HUES48 (cell line): ENCODE data around the gene GTPBP1.

Experiments used
- H3K27ac ChIP-seq: one replicate; pipeline ENCODE4 v1.7.0; 2013; ENCODE audit warnings: low read depth, low read length, inconsistent platforms
- H3K27me3 ChIP-seq: 2 replicates; pipeline ENCODE4 v1.6.1; 2013; ENCODE audit warnings: mild to moderate bottlenecking, low read length; ENCODE audit not compliant: control insufficient read depth, insufficient read depth
- H3K36me3 ChIP-seq: 2 replicates; pipeline ENCODE4 v1.6.1; 2013; ENCODE audit warnings: low read length; ENCODE audit not compliant: control insufficient read depth, insufficient read depth
- H3K4me1 ChIP-seq: 2 replicates; pipeline ENCODE4 v1.6.1; 2013; ENCODE audit warnings: mild to moderate bottlenecking, low read length; ENCODE audit not compliant: control insufficient read depth, insufficient read depth
- H3K4me3 ChIP-seq: 2 replicates; pipeline ENCODE4 v1.5.1; 2013; ENCODE audit warnings: mild to moderate bottlenecking, low read depth, low read length
- H3K9ac ChIP-seq: 2 replicates; pipeline ENCODE4 v1.6.1; 2013; ENCODE audit warnings: mild to moderate bottlenecking, low read depth, low read length, moderate library complexity
- H3K9me3 ChIP-seq: 2 replicates; pipeline ENCODE4 v1.6.1; 2013; ENCODE audit warnings: low read length; ENCODE audit not compliant: control insufficient read depth, insufficient read depth

The GTPBP1 gene

DNA sequence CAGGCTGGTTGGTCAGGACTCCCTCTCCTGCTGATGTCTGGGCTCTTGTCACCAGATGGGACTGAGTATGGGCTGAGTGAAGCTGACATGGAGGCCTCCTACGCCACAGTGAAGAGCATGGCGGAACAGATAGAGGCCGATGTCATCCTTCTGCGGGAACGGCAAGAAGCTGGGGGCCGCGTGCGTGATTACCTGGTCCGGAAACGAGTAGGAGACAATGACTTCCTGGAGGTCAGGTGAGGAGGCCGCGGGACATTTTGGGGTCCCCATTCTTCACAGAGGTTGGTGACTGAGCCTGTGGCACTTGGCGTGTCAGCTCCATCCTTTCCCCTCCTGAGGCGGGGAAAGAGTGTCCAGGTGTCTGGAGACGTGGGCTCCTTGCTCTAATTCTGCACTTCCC lies 10.1 kb downstream of the GTPBP1 start:
- H3K36me3 ChIP-seq: peaks cover 55% of the 10 kb centered on the region
- peaks cover 14% of the 10 kb centered on the region for H3K4me1 ChIP-seq
- no peak overlapping the region for H3K27ac ChIP-seq

DNA sequence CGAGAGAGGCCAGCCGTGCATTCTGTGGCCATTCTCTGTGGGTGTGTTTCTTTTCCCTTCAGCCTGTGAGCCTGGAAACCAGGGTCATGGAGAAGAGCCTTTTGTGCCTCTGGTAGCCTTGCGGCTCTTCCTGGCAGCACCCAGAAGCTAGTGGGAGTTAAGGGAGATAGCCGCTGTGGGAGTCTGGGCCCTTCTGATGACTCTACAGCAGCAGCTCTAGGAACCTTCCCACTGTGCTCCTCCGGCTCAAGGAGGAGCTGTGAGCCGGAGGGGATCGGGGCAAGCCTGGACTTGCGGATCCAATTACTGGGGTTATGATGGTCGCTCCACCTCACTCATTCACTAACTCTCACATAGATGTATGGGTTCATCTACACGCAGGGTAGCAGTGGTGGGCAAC lies 10.5 kb downstream of the GTPBP1 start:
- Histone ChIP-seq H3K4me1 (peaks cover 14% of the 10 kb centered on the region), H3K4me3 (no peak overlapping the region), H3K36me3 (peaks cover 58% of the 10 kb centered on the region), H3K9ac (no peak overlapping the region), H3K27me3 (no peaks in the 10 kb centered on the region), H3K27ac (no peak overlapping the region), H3K9me3 (no peaks in the 10 kb centered on the region)

More for the DNA sequence above, 10.1 kb downstream of the GTPBP1 start:
- H3K27me3 ChIP-seq: no peaks in the 10 kb centered on the region
- H3K4me3 ChIP-seq: no peak overlapping the region
- no peaks in the 10 kb centered on the region for H3K9me3 ChIP-seq
- H3K9ac ChIP-seq: no peak overlapping the region

DNA sequence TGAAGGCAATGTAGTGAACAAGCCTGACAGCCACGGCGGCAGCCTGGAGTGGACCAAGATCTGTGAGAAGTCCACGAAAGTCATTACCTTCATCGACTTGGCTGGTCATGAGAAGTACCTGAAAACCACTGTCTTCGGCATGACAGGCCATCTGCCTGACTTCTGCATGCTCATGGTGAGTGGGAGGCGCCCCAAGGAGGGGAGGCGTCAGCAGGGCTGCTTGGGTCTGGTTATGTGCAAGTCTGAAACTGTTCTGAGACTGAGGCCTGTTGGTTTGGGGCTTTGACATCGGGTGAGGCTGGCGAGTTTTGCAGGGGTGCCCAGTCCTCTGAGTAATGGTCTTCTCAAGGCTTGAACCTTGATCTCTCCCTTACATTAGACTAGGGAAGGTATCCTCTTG lies 11.1 kb downstream of the GTPBP1 start:
- Histone ChIP-seq H3K36me3 (peaks cover 64% of the 10 kb centered on the region), H3K9ac (no peak overlapping the region), H3K4me3 (no peak overlapping the region), H3K4me1 (peaks cover 14% of the 10 kb centered on the region), H3K9me3 (no peaks in the 10 kb centered on the region), H3K27ac (no peak overlapping the region), H3K27me3 (no peaks in the 10 kb centered on the region)

DNA sequence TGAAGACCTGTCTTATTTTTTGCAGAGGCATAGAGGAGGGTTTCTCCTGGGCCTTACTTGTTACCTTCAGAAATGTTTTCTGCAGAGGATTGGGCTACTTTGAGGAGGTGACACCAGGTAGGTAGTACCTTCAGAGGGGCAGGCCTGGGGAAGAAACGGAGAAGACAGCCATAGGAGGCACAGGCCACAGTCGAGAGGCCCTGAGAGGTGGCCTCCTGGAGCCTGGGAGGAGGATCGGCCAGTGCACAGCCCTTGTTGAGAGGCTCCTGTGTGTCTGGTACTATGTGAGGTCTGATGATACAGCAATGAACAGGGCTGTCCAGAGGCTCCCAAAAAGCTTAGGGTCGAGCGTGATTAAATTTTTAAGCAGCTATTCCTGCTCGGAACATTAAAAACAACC lies 11.5 kb downstream of the GTPBP1 start:
- no peak overlapping the region for H3K4me3 ChIP-seq
- peaks cover 68% of the 10 kb centered on the region for H3K36me3 ChIP-seq
- no peak overlapping the region for H3K27ac ChIP-seq
- no peaks in the 10 kb centered on the region for H3K9me3 ChIP-seq
- H3K4me1 ChIP-seq: peaks cover 11% of the 10 kb centered on the region
- no peaks in the 10 kb centered on the region for H3K27me3 ChIP-seq
- H3K9ac ChIP-seq: no peak overlapping the region

DNA sequence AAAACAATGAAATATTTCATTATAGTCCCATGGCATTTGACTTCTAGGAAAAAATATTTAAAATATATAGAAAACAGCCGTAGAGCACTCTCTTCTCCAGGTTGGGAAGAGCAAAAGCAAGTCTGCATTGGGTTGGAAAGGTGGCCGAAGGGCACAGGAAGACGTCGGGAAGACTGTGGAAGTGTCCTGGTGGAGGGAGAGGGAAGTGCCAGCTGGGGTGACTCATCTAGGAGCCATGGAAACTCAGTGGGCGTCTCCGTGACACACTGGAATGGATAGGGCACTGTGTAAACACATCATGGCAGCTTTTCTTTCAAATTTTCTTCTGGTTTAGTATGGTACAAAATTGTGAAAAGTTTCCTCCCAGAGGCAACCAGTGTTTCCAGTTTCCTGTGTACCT lies 12.7 kb downstream of the GTPBP1 start:
- Histone ChIP-seq H3K4me3 (no peak overlapping the region), H3K4me1 (peaks cover 2% of the 10 kb centered on the region), H3K36me3 (peaks cover 79% of the 10 kb centered on the region), H3K9ac (no peak overlapping the region), H3K27me3 (no peaks in the 10 kb centered on the region), H3K27ac (no peak overlapping the region), H3K9me3 (no peaks in the 10 kb centered on the region)

DNA sequence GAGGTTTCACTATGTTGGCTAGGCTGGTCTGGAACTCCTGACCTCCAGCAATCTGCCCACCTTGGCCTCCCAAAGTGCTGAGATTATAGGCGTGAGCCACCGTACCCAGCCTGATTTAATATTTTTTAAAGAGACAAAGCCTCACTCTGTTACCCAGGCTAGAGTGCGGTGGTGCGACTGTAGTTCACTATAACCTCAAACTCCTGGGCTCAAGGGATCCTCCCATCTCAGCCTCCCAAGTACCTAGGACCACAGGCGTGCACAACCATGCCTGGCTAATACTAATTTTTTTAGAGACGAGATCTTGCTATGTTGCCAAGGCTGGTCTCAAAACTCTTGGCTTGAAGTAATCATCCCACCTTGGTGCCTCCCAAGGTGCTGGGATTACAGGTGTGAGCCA lies 13.5 kb downstream of the GTPBP1 start:
- Histone ChIP-seq H3K4me1 (no peaks in the 10 kb centered on the region), H3K4me3 (no peak overlapping the region), H3K9ac (no peak overlapping the region), H3K27ac (no peak overlapping the region), H3K9me3 (no peaks in the 10 kb centered on the region), H3K27me3 (no peaks in the 10 kb centered on the region), H3K36me3 (peaks cover 87% of the 10 kb centered on the region)

DNA sequence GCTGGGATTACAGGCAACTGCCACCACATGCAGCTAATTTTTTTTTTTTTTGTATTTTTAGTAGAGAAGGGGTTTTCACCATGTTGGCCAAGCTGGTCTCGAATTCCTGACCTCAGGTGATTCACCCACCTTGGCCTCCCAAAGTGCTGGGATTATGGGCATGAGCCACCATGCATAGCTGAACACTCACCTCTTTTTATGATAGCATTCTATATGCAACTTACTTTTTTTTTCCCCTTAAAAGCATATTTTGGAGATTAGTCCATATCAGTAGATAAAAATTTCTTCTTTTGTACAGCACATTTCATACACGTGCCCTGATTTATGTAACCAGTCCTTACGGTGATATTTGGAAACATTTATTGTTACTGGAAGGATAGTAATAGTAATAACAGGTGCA lies 14.6 kb downstream of the GTPBP1 start:
- no peaks in the 10 kb centered on the region for H3K9me3 ChIP-seq
- no peak overlapping the region for H3K27ac ChIP-seq
- H3K36me3 ChIP-seq: peaks cover 94% of the 10 kb centered on the region
- no peak overlapping the region for H3K9ac ChIP-seq
- no peak overlapping the region for H3K4me3 ChIP-seq
- H3K4me1 ChIP-seq: no peaks in the 10 kb centered on the region
- H3K27me3 ChIP-seq: no peaks in the 10 kb centered on the region

DNA sequence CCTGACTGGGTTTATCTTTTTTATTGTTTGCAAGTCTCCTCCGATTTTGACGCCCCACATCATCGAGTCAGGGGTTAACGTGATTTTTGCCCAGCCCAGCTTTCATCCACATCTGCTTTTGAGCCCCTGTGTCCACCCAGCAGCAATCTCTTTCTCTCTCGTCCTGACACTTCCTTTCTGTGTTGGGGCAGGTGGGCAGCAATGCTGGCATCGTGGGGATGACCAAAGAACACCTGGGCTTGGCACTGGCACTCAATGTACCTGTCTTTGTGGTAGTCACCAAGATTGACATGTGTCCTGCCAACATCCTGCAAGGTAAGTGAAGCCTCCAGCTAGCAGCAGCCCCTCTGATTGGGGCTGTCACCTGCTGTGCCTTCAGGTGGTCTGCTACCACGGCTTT lies 15.8 kb downstream of the GTPBP1 start:
- peaks cover 94% of the 10 kb centered on the region for H3K36me3 ChIP-seq
- H3K27ac ChIP-seq: no peak overlapping the region
- no peaks in the 10 kb centered on the region for H3K9me3 ChIP-seq
- no peaks in the 10 kb centered on the region for H3K4me1 ChIP-seq
- no peaks in the 10 kb centered on the region for H3K27me3 ChIP-seq
- no peak overlapping the region for H3K4me3 ChIP-seq
- H3K9ac ChIP-seq: no peak overlapping the region

DNA sequence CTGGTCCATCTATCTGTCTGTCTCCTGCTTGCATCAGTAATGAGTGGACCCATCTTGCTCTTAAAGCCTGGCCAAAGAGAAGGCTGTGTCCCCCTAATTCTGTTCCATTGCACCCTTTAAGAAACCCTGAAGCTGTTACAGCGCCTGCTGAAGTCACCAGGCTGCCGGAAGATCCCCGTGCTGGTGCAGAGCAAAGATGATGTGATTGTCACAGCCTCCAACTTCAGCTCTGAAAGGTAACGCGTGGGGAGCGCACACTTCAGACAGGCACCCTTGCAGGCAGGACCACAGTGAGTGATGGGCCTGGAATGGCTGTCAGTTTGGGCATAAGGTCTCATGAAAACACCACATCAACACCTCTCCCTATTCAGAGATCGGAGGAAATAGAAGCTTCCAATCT lies 18.4 kb downstream of the GTPBP1 start:
- Histone ChIP-seq H3K4me3 (no peak overlapping the region), H3K27me3 (no peaks in the 10 kb centered on the region), H3K27ac (no peak overlapping the region), H3K9me3 (no peaks in the 10 kb centered on the region), H3K36me3 (peaks cover 94% of the 10 kb centered on the region), H3K4me1 (no peaks in the 10 kb centered on the region), H3K9ac (no peak overlapping the region)

DNA sequence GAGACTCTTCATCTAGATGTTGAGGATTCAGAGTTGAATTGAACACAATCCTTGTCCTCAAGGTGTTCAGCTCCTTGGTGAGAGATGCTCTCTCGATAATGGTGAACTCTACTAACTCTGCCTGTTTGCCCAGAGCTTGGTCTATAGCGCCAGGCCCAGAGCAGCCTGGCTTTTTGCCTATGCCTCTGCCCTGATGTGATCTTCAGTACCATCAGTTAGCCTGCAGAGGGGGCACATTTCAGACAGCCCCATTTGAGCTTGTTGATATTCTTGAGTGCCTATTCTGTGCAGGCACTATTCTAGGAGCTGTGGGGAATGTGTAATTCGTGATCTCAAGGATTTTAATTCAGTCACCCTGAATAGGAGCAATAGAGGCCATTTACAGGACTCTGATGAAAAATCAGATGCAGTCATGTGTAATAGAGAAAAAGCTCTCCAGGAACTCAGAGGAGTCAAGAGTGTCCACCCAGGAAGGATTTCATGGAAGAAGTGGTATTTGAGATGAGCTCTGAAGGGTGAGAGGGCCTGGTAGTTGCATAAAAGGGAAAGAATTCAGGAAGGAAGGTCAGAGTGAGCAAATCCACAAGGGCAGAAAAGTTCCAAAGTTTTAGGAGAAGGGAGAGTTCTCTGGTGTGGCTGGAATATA lies 19.3 kb downstream of the GTPBP1 start:
- H3K27ac ChIP-seq: no peak overlapping the region
- no peaks in the 10 kb centered on the region for H3K27me3 ChIP-seq
- no peak overlapping the region for H3K9ac ChIP-seq
- H3K36me3 ChIP-seq: peaks cover 98% of the 10 kb centered on the region
- no peaks in the 10 kb centered on the region for H3K4me1 ChIP-seq
- H3K4me3 ChIP-seq: no peak overlapping the region
- no peaks in the 10 kb centered on the region for H3K9me3 ChIP-seq

DNA sequence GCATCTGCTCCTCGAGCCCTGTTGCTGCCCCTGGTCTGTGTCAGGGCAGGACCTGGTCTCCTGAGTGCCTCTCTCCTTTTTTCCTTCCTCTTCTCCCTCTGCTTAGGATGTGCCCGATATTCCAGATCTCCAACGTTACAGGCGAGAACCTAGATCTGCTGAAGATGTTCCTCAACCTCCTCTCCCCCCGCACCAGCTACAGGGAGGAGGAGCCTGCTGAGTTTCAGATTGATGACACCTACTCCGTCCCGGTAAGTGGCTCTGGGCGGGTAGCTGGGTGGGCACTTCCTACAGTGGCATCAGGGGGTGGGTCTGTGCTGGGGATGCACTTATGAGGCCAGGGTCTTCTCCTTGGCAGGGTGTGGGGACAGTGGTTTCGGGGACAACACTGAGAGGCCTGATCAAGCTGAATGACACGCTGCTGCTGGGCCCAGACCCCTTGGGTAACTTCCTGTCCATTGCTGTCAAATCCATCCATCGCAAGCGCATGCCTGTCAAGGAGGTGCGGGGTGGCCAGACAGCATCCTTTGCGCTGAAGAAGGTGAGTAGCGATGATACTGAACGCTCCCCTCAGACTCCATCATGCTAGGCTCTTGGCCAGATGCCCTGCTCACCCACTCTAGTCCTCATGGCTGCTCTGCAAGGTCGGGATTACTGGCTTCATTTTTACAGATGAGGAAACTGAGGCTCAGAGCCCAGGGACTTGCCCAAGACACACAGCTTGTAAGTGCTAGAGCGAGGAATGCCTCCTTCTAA lies 20.3 kb downstream of the GTPBP1 start:
- Histone ChIP-seq H3K4me1 (no peaks in the 10 kb centered on the region), H3K9me3 (no peaks in the 10 kb centered on the region), H3K27me3 (no peaks in the 10 kb centered on the region), H3K4me3 (no peak overlapping the region), H3K36me3 (peaks cover 100% of the 10 kb centered on the region), H3K9ac (no peak overlapping the region), H3K27ac (no peak overlapping the region)
